Calu3 (cell line): ENCODE data around the gene GPC1. TPM values are rescaled to one million over a fixed set of nuclear protein-coding genes. Genes with fewer than 3 reads are reported as not detected.
A peak's percentile ranks its signal among the peaks of the same experiment; 100 is the strongest.

Experiments used
- BruUV-seq: library from RNA; stranded (reverse); fragments of 400-500 nt; replicated peaks from 2 replicates; lab custom pipeline; 2021; lab: Mats Ljungman, UMichigan
- CTCF ChIA-PET: fragments of 300-600 bp; sonication (Branson Sonifier 250); formaldehyde crosslinking; loops from one replicate; lab custom pipeline; 2022; ENCODE audit warnings: antibody characterized with exemption; lab: Charles Lee
- DNase-seq: peaks from one replicate; pipeline ENCODE4 v3.0.0; 2022
- H3K27ac Mint-ChIP-seq: one replicate; pipeline ENCODE4 v1.8.0; 2022; ENCODE audit warnings: mixed read lengths; ENCODE audit not compliant: unreplicated experiment
- H3K27me3 Mint-ChIP-seq: one replicate; pipeline ENCODE4 v1.8.0; 2022; ENCODE audit warnings: mixed read lengths; ENCODE audit not compliant: unreplicated experiment
- H3K36me3 Mint-ChIP-seq: one replicate; pipeline ENCODE4 v1.8.0; 2022; ENCODE audit warnings: mild to moderate bottlenecking, moderate library complexity, mixed read lengths; ENCODE audit not compliant: insufficient read depth, unreplicated experiment
- H3K4me1 Mint-ChIP-seq: one replicate; pipeline ENCODE4 v1.8.0; 2022; ENCODE audit warnings: mild to moderate bottlenecking, low read depth, mixed read lengths; ENCODE audit not compliant: unreplicated experiment
- H3K4me3 Mint-ChIP-seq: one replicate; pipeline ENCODE4 v1.8.0; 2022; ENCODE audit warnings: mild to moderate bottlenecking, low read depth, moderate library complexity, mixed read lengths; ENCODE audit not compliant: unreplicated experiment
- H3K9me3 Mint-ChIP-seq: one replicate; pipeline ENCODE4 v1.8.0; 2022; ENCODE audit warnings: low read depth, mixed read lengths; ENCODE audit not compliant: unreplicated experiment
- intact Hi-C: fragments of 100-400 bp; cut with micrococcal nuclease; formaldehyde crosslinking; loops from one replicate; pipeline ENCODE4 v1.10.0; 2022; ENCODE audit not compliant: unreplicated experiment
- total RNA-seq: library from RNA; stranded (reverse); gene quantifications from 2 replicates; pipeline ENCODE4 v1.2.3, GENCODE V29; 2022
- TF ChIP-seq, protein P1 (sequence below): fragments of 200-600 bp; IDR thresholded peaks from one replicate; pipeline ENCODE4 v1.8.0; 2022; ENCODE audit warnings: antibody characterized with exemption; ENCODE audit not compliant: unreplicated experiment

GPC1 gene
- total RNA-seq, 1 experiment from 2014 or later: 51.5 TPM

GRCh38 chr2:240387669-240388358 lies 47.6 kb upstream of the GPC1 start:
- H3K9me3 Mint-ChIP-seq: no peaks in the 10 kb centered on the region
- CTCF ChIA-PET: no interaction called here
- TF ChIP-seq, protein P1, sequence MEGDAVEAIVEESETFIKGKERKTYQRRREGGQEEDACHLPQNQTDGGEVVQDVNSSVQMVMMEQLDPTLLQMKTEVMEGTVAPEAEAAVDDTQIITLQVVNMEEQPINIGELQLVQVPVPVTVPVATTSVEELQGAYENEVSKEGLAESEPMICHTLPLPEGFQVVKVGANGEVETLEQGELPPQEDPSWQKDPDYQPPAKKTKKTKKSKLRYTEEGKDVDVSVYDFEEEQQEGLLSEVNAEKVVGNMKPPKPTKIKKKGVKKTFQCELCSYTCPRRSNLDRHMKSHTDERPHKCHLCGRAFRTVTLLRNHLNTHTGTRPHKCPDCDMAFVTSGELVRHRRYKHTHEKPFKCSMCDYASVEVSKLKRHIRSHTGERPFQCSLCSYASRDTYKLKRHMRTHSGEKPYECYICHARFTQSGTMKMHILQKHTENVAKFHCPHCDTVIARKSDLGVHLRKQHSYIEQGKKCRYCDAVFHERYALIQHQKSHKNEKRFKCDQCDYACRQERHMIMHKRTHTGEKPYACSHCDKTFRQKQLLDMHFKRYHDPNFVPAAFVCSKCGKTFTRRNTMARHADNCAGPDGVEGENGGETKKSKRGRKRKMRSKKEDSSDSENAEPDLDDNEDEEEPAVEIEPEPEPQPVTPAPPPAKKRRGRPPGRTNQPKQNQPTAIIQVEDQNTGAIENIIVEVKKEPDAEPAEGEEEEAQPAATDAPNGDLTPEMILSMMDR: no peak
- H3K4me1 Mint-ChIP-seq: peaks cover 8% of the 10 kb centered on the region
- H3K27ac Mint-ChIP-seq: no peak overlapping the region
- BruUV-seq: no TSS peak
- peak; percentile 42 for DNase-seq
- H3K27me3 Mint-ChIP-seq: peaks cover 16% of the 10 kb centered on the region
- no peak overlapping the region for H3K4me3 Mint-ChIP-seq
- intact Hi-C loops: no loop called here
- H3K36me3 Mint-ChIP-seq: no peaks in the 10 kb centered on the region

- Mint-ChIP-seq H3K9me3 (no peaks in the 10 kb centered on the region), H3K27me3 (peaks cover 9% of the 10 kb centered on the region)
These were observed 46.8 kb upstream of the GPC1 start for GRCh38 chr2:240388471-240389301.

DNA sequence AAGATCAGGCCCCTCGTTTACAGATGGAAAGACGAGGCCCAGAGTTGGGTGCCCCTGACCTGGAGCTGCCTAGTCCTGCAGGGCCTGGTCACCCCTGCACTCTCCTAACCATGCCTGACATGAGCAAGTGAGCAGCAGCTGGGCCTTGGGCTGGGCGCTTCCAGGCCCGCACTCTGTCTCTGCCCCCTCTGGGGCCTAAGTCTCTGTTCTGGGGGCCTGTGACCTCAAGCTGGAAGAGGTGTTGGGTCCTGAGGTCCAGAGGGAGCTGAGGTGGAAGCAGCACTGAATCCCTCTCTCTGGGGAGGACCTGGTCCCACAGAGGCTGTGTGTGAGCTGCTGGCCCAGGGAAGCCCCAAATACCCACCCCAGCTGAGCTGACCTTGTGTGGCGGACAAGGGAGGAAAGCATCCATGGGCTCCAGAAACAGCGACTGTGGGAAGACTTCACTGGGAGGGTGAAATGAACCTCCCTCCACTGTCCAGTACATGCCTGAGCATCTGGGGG lies 46.1 kb upstream of the GPC1 start:
- Mint-ChIP-seq H3K36me3 (no peaks in the 10 kb centered on the region), H3K27ac (no peak overlapping the region), H3K27me3 (peaks cover 2% of the 10 kb centered on the region), H3K4me1 (peaks cover 8% of the 10 kb centered on the region), H3K4me3 (no peak overlapping the region), H3K9me3 (no peaks in the 10 kb centered on the region)
- CTCF ChIA-PET: no interaction called here
- intact Hi-C loops: no loop called here
- no TSS peak for BruUV-seq
- TF ChIP-seq, protein P1: no peak
- DNase-seq: no peak

More at GRCh38 chr2:240388471-240389301, 46.8 kb upstream of the GPC1 start:
- Mint-ChIP-seq H3K4me3 (no peak overlapping the region), H3K36me3 (no peaks in the 10 kb centered on the region), H3K27ac (no peak overlapping the region), H3K4me1 (peaks cover 8% of the 10 kb centered on the region)
- no peak for DNase-seq
- intact Hi-C loops: no loop called here
- TF ChIP-seq, protein P1: no peak
- CTCF ChIA-PET: no interaction called here
- BruUV-seq: no TSS peak

DNA sequence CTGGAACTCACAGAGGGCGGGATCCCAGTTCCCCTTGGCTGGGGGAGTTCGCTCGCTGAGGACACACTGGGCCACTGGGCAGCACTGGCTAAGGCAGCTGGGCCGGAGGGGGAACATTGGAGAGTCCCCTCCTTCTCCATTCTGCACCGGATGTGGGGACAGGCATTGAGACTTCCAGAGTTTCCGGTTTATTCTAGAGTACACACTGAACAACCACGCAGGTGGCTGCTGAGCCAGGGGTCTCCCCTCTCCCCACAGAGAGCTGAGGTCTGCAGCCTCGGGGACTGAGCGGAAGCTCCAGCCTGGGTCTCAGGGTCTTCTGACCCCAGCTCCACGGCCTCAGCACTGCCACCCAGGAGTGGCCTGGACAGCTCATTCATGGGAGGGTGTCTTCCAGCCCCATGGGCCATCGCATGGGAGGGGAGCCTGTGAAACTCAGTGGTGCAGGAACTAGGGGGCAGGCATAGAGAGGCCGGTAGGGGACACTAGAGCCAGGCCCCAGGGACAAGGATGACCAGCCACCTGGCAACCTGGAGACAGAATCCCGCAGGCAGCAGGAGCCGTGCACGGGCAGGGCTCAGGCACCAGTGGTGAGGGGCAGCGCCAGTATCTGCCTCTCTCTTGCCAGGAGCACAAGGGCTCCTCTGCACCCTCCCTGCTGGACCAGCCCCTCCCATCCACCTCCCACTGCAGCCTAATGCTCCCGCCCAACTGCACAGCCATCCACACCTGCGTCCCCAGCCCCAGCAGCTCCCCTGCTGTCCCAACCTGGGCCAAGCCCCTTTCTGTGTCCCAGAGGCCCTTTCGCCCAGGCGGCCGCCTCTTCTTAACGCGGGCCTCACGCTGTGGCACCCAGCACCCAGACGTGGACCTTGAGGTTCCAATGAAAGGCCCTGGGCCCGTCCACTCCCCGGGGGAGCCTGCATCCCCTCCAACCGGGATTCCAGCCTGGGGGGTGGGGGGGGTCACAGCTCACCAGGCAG lies 45.1 kb upstream of the GPC1 start:
- no peak overlapping the region for H3K27ac Mint-ChIP-seq
- H3K27me3 Mint-ChIP-seq: no peaks in the 10 kb centered on the region
- H3K36me3 Mint-ChIP-seq: no peaks in the 10 kb centered on the region
- TF ChIP-seq, protein P1: no peak
- no peak for DNase-seq
- CTCF ChIA-PET: no interaction called here
- intact Hi-C loops: no loop called here
- peaks cover 8% of the 10 kb centered on the region for H3K4me1 Mint-ChIP-seq
- no peaks in the 10 kb centered on the region for H3K9me3 Mint-ChIP-seq
- H3K4me3 Mint-ChIP-seq: no peak overlapping the region
- BruUV-seq: no TSS peak
